Measurements from ENCODE around the gene YY1. TPM values are rescaled to one million over a fixed set of nuclear protein-coding genes. Genes with fewer than 3 reads are reported as not detected.
A peak's percentile ranks its signal among the peaks of the same experiment; 100 is the strongest.
"Not testable (repeated sequence)": the region's sequence is repeated elsewhere in the genome, so short reads cannot be mapped to it uniquely, and the experiment has no call there.

Gene YY1
- total RNA-seq, 1 donor from 2014 or later, result 42.4 TPM

DNA sequence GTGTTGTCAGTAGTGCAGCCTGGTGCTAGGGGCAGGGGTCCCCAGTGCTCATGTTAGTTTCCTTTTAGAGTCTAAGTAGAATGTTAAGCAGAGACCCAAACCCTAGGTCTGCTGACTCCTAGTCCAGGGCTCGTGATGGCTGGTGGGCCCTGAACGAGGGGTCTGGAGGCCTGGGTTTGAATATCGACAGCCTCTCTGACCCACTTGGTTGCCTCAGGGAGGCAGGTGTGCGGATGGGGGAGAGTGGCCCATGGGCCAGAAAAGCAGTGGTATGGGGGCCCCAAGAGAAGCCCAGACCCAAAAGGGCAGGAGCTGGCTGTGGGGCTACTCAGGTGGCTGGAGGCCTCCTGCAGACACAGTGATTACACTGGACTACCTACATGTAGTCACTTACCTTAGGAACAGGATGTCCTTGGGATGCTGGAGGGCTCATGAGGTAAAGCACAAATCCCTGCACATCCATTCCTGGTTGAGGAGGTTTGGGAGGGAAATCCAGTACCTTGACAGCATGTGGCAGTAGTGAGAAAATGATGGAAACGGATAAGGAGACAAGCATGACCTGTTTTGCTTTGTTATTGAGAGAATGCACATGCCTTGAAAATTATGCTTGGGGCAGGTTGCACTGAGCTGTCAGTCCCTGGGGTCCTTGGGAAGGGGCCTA is 69.0 kb downstream of the YY1 start:
- Histone ChIP-seq H3K27ac (peak overlapping the region in 1 of 2 donors; percentile 83), H3K36me3 (no peaks in the 10 kb centered on the region), H3K4me1 (peaks cover 3 to 12% of the 10 kb centered on the region in 2 donors), H3K9me3 (no peaks in the 10 kb centered on the region), H3K4me3 (peak overlapping the region; percentile 90 to 95), H3K27me3 (no peaks in the 10 kb centered on the region)
- intact Hi-C loops (cut with DNase I), result loop anchor here (10.0 kb wide), 1 partner anchor 543 kb away; no protein-coding TSS in a partner anchor
- no peak for DNase-seq (ENCODE audit: low spot score in 2 of 2)
- TF ChIP-seq, protein P1, sequence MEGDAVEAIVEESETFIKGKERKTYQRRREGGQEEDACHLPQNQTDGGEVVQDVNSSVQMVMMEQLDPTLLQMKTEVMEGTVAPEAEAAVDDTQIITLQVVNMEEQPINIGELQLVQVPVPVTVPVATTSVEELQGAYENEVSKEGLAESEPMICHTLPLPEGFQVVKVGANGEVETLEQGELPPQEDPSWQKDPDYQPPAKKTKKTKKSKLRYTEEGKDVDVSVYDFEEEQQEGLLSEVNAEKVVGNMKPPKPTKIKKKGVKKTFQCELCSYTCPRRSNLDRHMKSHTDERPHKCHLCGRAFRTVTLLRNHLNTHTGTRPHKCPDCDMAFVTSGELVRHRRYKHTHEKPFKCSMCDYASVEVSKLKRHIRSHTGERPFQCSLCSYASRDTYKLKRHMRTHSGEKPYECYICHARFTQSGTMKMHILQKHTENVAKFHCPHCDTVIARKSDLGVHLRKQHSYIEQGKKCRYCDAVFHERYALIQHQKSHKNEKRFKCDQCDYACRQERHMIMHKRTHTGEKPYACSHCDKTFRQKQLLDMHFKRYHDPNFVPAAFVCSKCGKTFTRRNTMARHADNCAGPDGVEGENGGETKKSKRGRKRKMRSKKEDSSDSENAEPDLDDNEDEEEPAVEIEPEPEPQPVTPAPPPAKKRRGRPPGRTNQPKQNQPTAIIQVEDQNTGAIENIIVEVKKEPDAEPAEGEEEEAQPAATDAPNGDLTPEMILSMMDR (IDR thresholded peaks at IDR 0.05), result no peak

DNA sequence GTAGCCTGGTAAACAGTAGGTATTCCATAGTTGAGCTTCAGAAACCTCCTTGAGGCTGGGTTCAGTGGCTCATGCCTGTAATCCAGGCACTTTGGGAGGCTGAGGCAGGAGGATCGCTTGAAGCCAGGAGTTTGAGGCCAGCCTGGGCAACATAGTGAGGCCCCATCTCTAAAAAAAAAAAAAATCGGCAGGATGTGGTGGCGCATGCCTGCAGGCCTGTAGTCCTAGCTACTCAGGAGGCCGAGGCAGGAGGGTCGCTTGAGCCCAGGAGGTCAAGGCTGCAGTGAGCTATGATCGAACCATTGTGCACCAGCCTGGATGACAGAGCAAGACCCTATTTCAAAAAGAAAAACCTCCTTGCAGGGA is 69.5 kb downstream of the YY1 start:
- H3K4me3 ChIP-seq; H3K27ac ChIP-seq; H3K9me3 ChIP-seq; H3K36me3 ChIP-seq; H3K27me3 ChIP-seq; DNase-seq (ENCODE audit: low spot score in 2 of 2): not testable (repeated sequence)
- H3K4me1 ChIP-seq, result peaks cover 3 to 12% of the 10 kb centered on the region in 2 donors
- intact Hi-C loops (cut with DNase I), result loop anchor here (10.0 kb wide), 1 partner anchor 544 kb away; no protein-coding TSS in a partner anchor

DNA sequence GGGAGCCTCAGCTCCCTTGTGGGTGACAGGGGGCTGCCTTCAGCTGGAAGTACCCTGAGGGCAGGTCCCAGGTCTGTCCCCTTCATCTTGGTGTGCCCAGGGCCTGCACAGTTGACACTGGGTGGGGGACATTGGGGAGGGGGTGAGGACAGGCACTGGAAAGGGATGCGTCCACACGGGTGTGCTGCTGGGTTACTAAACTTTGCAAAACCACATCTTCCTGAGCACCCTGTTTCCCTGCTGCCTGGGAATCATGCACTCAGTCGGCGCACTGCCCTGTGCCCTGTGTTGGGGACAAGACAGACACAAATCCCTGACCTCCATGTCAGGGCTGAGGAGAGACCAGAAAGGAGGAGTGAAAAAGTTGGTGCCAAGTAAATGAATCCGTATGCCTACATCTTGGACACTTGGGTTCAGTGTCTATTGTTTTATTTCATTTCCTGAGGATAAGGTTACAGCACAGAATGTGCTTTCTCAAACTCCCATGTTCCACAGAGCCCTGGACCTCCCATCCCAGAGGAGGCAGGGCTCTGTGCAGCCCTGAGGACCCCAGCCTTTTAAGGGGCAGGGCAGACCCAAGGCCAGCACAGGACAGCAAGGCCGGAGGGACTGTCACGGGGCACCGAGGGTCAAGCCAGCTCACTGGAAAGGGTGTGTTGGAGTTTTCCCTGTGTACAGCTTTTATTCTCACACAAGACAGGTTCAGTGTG is 70.2 kb downstream of the YY1 start:
- H3K27me3 ChIP-seq, result no peaks in the 10 kb centered on the region
- H3K9me3 ChIP-seq, result no peaks in the 10 kb centered on the region
- no peak overlapping the region for H3K4me3 ChIP-seq
- H3K4me1 ChIP-seq, result peaks cover 3 to 12% of the 10 kb centered on the region in 2 donors
- intact Hi-C loops (cut with DNase I), result loop anchor here (10.0 kb wide), 1 partner anchor 544 kb away; no protein-coding TSS in a partner anchor
- TF ChIP-seq, protein P1 (IDR thresholded peaks at IDR 0.05), result no peak
- no peaks in the 10 kb centered on the region for H3K36me3 ChIP-seq
- no peak overlapping the region for H3K27ac ChIP-seq
- no peak for DNase-seq (ENCODE audit: low spot score in 2 of 2)

DNA sequence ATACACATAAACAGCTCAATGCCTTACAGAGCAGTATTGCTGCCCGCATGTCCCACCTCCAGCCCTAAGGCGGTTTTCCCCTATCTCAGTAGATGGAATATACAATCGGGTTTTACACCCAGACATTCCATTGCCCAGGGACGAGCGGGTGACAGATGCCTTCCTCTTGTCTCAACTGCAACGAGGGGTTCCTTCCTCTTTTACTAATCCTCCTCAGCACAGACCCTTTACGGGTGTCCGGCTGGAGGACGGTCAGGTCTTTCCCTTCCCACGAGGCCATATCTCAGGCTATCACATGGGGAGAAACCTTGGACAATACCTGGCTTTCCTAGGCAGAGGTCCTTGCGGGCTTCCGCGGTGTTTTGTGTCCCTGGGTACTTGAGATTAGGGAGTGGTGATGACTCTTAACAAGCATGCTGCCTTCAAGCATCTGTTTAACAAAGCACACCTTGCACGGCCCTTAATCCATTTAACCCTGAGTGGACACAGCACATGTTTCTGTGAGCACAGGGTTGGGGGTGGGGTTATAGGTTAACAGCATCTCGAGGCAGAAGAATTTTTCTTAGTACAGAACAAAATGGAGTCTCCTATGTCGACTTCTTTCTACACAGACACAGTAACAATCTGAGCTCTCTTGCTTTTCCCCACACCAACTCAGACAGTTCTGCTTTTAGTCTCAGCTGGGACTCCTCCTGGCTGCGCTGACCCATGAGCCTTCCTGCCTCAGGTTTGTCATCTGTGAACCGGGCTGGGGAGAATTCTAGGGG is 73.3 kb downstream of the YY1 start:
- H3K4me1 ChIP-seq; H3K27ac ChIP-seq; DNase-seq (ENCODE audit: low spot score in 2 of 2); H3K27me3 ChIP-seq; H3K9me3 ChIP-seq; intact Hi-C loops (cut with DNase I); H3K36me3 ChIP-seq; H3K4me3 ChIP-seq: not testable (repeated sequence)

DNA sequence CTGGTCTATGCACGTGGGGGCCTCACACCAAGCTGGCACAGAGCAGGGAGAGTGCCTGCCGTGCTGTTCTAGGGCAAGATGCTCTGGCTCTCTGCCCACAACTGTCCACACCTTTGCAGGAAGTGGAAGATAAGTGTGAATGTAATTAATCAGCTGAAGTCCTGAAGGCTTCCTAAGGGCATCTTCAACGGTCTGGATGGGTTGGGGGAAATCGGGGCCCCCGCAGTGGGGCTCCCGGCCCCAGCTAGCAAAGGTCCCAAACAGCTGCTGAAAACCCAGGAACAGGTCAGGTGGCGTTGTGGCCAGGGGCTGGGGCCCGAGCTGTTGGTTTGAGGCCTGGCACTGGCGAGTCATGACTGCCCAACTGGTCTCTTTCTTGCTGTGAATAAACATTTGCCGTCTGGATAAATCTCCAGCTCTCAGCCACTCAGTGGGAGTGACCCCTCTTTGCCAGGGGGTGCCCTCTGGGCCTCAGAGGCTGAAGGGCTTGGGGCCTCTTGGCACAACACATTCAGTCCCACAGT is 74.0 kb downstream of the YY1 start:
- Histone ChIP-seq H3K4me3 (no peak overlapping the region), H3K4me1 (peaks cover 0 to 4% of the 10 kb centered on the region in 2 donors), H3K36me3 (no peaks in the 10 kb centered on the region), H3K27ac (no peak overlapping the region), H3K27me3 (no peaks in the 10 kb centered on the region), H3K9me3 (no peaks in the 10 kb centered on the region)
- intact Hi-C loops (cut with DNase I), result no loop called here
- TF ChIP-seq, protein P1 (IDR thresholded peaks at IDR 0.05), result no peak
- DNase-seq (ENCODE audit: low spot score in 2 of 2), result no peak

DNA sequence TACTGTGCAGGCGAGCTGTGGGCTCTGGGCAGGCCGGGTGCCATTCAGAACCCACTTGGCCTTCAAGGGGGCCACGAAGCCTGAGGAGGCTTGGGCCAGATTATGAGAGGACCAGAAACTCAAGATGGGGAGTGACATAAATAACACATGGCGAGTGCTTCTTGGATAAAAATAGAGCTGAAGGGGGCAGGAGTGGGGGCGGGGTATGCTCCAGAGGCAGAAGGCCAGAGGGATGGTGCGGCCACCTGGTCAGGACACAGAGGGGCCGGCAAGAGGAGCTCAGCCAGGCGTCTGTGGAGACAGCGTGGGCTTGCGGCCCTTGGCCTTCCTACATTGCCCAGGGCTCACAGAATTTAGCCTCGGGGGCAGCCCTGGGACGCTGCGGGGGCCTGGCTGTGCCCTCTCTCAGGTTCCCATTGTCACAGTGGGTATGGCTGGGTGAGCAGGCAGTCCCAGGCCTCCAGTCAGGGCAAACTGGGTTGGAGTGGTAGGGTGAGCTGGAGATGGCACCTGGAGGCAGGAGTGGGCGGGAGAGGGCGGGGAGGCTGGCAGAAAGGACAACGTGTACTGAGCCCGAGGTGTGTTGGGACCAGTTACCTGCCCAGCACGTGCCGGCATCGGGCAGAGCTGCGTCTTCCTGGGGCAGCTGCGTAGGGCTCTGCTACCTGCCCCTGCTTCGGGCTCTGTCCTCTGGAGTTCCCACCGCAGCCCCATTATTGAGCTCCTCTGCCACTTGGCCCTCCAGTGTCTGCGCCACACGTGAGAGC is 74.7 kb downstream of the YY1 start:
- intact Hi-C loops (cut with DNase I), result no loop called here
- Histone ChIP-seq H3K27me3 (no peaks in the 10 kb centered on the region), H3K9me3 (no peaks in the 10 kb centered on the region), H3K4me3 (no peak overlapping the region), H3K36me3 (no peaks in the 10 kb centered on the region), H3K27ac (no peak overlapping the region), H3K4me1 (peaks cover 4 to 5% of the 10 kb centered on the region in 2 donors)
- TF ChIP-seq, protein P1 (IDR thresholded peaks at IDR 0.05), result no peak
- DNase-seq (ENCODE audit: low spot score in 2 of 2), result no peak
